Measurements from ENCODE around the gene NQO2. TPM values are rescaled to one million over a fixed set of nuclear protein-coding genes. Genes with fewer than 3 reads are reported as not detected.
"Not testable (repeated sequence)": the region's sequence is repeated elsewhere in the genome, so short reads cannot be mapped to it uniquely, and the experiment has no call there.

Gene NQO2
- total RNA-seq, 1 donor from 2014 or later: 19.1 TPM

DNA sequence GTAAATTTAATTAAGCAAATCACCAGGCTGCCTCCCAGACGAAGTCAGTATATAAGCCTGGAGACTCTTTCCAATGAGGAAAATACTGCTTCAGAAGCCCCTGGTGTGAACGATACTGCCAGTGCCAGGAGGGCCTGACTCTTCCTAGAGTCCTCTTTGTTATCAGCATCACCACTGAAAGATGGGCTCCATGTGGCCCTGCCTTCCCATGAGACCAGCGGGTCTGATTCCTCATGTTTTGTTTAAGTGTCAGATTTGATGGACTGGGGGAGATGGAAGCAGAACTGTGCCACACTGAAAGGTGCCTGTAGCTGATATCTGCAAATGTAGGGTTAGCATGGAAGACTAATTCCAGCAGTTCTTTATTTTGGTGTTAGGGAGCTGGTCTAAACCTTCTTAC lies 7.9 kb downstream of the NQO2 start:
- TF ChIP-seq, protein P1, sequence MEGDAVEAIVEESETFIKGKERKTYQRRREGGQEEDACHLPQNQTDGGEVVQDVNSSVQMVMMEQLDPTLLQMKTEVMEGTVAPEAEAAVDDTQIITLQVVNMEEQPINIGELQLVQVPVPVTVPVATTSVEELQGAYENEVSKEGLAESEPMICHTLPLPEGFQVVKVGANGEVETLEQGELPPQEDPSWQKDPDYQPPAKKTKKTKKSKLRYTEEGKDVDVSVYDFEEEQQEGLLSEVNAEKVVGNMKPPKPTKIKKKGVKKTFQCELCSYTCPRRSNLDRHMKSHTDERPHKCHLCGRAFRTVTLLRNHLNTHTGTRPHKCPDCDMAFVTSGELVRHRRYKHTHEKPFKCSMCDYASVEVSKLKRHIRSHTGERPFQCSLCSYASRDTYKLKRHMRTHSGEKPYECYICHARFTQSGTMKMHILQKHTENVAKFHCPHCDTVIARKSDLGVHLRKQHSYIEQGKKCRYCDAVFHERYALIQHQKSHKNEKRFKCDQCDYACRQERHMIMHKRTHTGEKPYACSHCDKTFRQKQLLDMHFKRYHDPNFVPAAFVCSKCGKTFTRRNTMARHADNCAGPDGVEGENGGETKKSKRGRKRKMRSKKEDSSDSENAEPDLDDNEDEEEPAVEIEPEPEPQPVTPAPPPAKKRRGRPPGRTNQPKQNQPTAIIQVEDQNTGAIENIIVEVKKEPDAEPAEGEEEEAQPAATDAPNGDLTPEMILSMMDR (conservative IDR thresholded peaks at IDR 0.05): no peak
- no peak overlapping the region for H3K27ac Mint-ChIP-seq

DNA sequence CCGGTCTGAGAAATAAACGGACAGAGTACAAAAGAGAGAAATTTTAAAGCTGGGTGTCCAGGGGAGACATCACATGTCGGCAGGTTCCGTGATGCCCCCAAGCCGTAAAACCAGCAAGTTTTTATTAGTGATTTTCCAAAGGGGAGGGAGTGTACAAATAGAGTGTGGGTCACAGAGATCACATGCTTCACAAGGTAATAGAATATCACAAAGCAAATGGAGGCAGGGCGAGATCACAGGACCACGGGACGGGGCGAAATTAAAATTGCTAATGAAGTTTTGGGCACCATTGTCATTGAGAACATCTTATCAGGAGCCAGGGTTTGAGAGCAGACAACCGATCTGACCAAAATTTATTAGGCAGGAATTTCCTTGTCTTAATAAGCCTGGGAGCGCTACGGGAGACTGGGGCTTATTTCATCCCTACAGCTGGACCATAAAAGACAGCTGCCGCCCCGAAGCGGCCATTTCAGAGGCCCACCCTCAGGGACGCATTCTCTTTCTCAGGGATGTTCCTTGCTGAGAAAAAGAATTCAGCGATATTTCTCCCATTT lies 9.1 kb downstream of the NQO2 start:
- peaks cover 61% of the 10 kb centered on the region for H3K36me3 Mint-ChIP-seq
- H3K27ac Mint-ChIP-seq; H3K27me3 Mint-ChIP-seq; H3K4me1 Mint-ChIP-seq (ENCODE audit: unreplicated experiment); H3K4me3 Mint-ChIP-seq; DNase-seq (ENCODE audit: extremely low spot score, unreplicated experiment): not testable (repeated sequence)
- H3K9me3 Mint-ChIP-seq: peaks cover 16% of the 10 kb centered on the region

More for the DNA sequence above, 7.9 kb downstream of the NQO2 start:
- peaks cover 12% of the 10 kb centered on the region for H3K9me3 Mint-ChIP-seq
- DNase-seq (ENCODE audit: extremely low spot score, unreplicated experiment): no peak
- no peaks in the 10 kb centered on the region for H3K4me1 Mint-ChIP-seq (ENCODE audit: unreplicated experiment)
- no peak overlapping the region for H3K4me3 Mint-ChIP-seq
- no peaks in the 10 kb centered on the region for H3K27me3 Mint-ChIP-seq
- H3K36me3 Mint-ChIP-seq: peaks cover 54% of the 10 kb centered on the region

DNA sequence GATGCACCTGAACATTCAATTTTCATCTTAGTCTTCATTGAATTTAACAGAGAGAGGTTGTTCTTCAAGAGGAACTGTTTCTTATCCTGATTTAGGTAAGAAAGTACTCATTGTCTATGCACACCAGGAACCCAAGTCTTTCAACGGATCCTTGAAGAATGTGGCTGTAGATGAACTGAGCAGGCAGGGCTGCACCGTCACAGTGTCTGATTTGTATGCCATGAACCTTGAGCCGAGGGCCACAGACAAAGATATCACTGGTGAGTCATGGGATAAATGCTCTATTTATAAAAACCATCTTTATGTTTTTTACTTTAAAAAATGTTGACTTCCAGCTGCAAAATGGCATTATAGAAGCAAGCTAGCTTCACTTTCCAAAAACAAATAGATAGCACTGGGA lies 10.2 kb downstream of the NQO2 start:
- peaks cover 16% of the 10 kb centered on the region for H3K9me3 Mint-ChIP-seq
- H3K27ac Mint-ChIP-seq: no peak overlapping the region
- no peaks in the 10 kb centered on the region for H3K4me1 Mint-ChIP-seq (ENCODE audit: unreplicated experiment)
- TF ChIP-seq, protein P1 (conservative IDR thresholded peaks at IDR 0.05): no peak
- peaks cover 66% of the 10 kb centered on the region for H3K36me3 Mint-ChIP-seq
- no peak for DNase-seq (ENCODE audit: extremely low spot score, unreplicated experiment)
- H3K4me3 Mint-ChIP-seq: no peak overlapping the region
- no peaks in the 10 kb centered on the region for H3K27me3 Mint-ChIP-seq

- H3K36me3 Mint-ChIP-seq: peaks cover 63% of the 10 kb centered on the region
Measured at GRCh38 chr6:3011158-3011557, 11.5 kb downstream of the NQO2 start.

GRCh38 chr6:3011592-3011991 lies 11.9 kb downstream of the NQO2 start:
- Mint-ChIP-seq H3K4me1 (ENCODE audit: unreplicated experiment) (no peaks in the 10 kb centered on the region), H3K27me3 (no peaks in the 10 kb centered on the region), H3K36me3 (peaks cover 61% of the 10 kb centered on the region), H3K4me3 (no peak overlapping the region), H3K27ac (no peak overlapping the region), H3K9me3 (peaks cover 16% of the 10 kb centered on the region)
- TF ChIP-seq, protein P1 (conservative IDR thresholded peaks at IDR 0.05): no peak
- DNase-seq (ENCODE audit: extremely low spot score, unreplicated experiment): no peak

More at GRCh38 chr6:3011158-3011557, 11.5 kb downstream of the NQO2 start:
- H3K4me1 Mint-ChIP-seq (ENCODE audit: unreplicated experiment): no peaks in the 10 kb centered on the region
- DNase-seq (ENCODE audit: extremely low spot score, unreplicated experiment): no peak
- H3K4me3 Mint-ChIP-seq: no peak overlapping the region
- no peak overlapping the region for H3K27ac Mint-ChIP-seq
- H3K9me3 Mint-ChIP-seq: peaks cover 16% of the 10 kb centered on the region
- no peaks in the 10 kb centered on the region for H3K27me3 Mint-ChIP-seq
- TF ChIP-seq, protein P1 (conservative IDR thresholded peaks at IDR 0.05): no peak

DNA sequence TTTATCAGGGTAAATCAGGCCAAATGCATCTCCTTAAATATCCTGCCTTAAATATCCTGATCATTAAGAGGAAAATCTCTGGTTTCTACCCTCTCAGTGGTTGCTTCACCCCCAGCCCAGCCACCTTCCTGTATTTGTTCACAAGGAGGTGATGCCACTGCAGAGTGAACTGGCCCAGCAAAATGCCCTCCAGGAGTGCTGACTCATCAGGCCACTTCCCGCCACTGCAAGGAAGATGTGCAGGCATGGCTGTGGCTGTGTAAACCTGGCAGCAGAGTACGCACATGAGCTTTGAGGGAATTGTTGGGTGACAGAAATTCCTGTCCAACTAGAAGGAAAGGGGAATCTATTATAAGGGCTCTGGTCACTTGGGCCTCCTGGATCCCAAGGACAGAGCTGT lies 13.8 kb downstream of the NQO2 start:
- no peaks in the 10 kb centered on the region for H3K27me3 Mint-ChIP-seq
- no peak overlapping the region for H3K27ac Mint-ChIP-seq
- H3K4me3 Mint-ChIP-seq: no peak overlapping the region
- TF ChIP-seq, protein P1 (conservative IDR thresholded peaks at IDR 0.05): no peak
- no peak for DNase-seq (ENCODE audit: extremely low spot score, unreplicated experiment)
- no peaks in the 10 kb centered on the region for H3K4me1 Mint-ChIP-seq (ENCODE audit: unreplicated experiment)
- peaks cover 52% of the 10 kb centered on the region for H3K36me3 Mint-ChIP-seq
- peaks cover 16% of the 10 kb centered on the region for H3K9me3 Mint-ChIP-seq

Data from type B pancreatic cell (in vitro differentiated cells).